ENCODE results near the gene UBAC2.

DNA sequence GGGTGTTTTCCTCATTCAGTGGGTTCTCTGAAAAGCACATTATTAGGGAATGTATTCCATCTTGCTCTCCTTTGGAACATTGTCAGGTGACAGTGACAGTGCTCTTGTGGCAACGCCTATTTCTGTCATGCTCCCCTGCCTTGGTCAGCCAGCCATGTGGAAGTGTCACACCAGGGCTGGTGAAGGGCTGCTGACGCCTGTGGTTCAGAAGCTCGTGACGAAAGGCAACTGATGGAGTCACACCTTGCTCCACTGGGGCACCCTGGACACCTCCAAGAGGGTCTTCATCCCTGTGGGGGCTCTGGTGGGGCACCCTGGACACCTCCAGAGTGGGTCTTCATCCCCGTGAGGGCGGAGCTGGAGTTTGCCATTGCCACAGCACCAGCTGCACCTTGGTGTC, 175.5 kb downstream of the UBAC2 start:
- TF ChIP-seq, protein P1, sequence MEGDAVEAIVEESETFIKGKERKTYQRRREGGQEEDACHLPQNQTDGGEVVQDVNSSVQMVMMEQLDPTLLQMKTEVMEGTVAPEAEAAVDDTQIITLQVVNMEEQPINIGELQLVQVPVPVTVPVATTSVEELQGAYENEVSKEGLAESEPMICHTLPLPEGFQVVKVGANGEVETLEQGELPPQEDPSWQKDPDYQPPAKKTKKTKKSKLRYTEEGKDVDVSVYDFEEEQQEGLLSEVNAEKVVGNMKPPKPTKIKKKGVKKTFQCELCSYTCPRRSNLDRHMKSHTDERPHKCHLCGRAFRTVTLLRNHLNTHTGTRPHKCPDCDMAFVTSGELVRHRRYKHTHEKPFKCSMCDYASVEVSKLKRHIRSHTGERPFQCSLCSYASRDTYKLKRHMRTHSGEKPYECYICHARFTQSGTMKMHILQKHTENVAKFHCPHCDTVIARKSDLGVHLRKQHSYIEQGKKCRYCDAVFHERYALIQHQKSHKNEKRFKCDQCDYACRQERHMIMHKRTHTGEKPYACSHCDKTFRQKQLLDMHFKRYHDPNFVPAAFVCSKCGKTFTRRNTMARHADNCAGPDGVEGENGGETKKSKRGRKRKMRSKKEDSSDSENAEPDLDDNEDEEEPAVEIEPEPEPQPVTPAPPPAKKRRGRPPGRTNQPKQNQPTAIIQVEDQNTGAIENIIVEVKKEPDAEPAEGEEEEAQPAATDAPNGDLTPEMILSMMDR (IDR thresholded peaks at IDR 0.05): no peak
- no peak for TF ChIP-seq POLR2A (IDR thresholded peaks at IDR 0.05)

Measured in heart left ventricle (tissue), 13 donors.